Measurements from ENCODE around the gene ZNF839.

Gene ZNF839

DNA sequence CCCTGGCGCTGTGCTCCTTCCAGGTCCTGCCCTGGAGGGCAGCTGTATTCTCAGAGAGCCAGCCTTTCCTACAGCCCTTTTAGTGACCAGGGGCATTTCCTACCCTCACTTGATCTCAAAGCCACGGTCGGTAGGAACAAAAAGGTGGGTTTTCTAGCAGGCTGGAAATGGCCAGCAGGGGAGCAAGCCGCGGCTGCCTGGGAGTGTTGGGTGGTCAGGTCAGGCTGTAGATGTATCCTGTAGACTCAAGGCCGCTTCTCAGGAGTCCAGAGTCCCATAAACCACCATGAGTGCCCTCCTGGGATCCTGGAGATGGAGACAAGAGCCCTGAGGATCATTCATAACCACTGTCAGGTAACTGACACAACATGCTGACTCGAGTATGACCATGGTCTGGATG, 24.5 kb downstream of the ZNF839 start:
- TF ChIP-seq POLR2A (IDR thresholded peaks at IDR 0.05; ENCODE audit: extremely low read depth, insufficient read length) (no peak), MYC (IDR thresholded peaks at IDR 0.05; ENCODE audit: low read depth, low read length) (no peak)
- TF ChIP-seq, protein P1, sequence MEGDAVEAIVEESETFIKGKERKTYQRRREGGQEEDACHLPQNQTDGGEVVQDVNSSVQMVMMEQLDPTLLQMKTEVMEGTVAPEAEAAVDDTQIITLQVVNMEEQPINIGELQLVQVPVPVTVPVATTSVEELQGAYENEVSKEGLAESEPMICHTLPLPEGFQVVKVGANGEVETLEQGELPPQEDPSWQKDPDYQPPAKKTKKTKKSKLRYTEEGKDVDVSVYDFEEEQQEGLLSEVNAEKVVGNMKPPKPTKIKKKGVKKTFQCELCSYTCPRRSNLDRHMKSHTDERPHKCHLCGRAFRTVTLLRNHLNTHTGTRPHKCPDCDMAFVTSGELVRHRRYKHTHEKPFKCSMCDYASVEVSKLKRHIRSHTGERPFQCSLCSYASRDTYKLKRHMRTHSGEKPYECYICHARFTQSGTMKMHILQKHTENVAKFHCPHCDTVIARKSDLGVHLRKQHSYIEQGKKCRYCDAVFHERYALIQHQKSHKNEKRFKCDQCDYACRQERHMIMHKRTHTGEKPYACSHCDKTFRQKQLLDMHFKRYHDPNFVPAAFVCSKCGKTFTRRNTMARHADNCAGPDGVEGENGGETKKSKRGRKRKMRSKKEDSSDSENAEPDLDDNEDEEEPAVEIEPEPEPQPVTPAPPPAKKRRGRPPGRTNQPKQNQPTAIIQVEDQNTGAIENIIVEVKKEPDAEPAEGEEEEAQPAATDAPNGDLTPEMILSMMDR (IDR thresholded peaks at IDR 0.05; ENCODE audit: low read depth, low read length) = no peak
- TF ChIP-seq, protein P2, sequence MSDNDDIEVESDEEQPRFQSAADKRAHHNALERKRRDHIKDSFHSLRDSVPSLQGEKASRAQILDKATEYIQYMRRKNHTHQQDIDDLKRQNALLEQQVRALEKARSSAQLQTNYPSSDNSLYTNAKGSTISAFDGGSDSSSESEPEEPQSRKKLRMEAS (IDR thresholded peaks at IDR 0.05; ENCODE audit: low read depth, low read length) = no peak
- no peak for DNase-seq (ENCODE audit: low read depth)

DNA sequence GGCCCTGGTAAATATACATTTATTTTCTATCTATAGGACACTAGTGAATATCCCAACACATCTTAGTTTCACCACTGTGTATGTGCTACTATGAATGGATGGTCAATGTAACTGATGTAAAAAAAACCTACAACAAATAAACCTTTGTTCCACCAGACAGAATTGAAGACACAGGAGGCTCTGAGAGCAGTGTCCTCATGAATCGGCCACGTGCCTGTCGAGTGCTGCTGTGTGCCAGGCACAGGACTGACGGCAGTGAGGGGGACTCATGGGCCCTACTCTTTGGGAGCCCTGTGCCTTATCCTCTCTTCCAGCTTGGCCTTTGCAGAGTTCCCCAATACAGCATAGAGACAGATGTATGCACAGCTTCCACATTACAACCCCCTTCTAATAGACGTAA, 24.9 kb downstream of the ZNF839 start:
- H3K4me3 ChIP-seq (ENCODE audit: low read depth, low read length) = no peak overlapping the region
- TF ChIP-seq, protein P1 (IDR thresholded peaks at IDR 0.05; ENCODE audit: low read depth, low read length) = no peak
- TF ChIP-seq, protein P2 (IDR thresholded peaks at IDR 0.05; ENCODE audit: low read depth, low read length) = no peak
- no peak for TF ChIP-seq MYC (IDR thresholded peaks at IDR 0.05; ENCODE audit: low read depth, low read length)
- no peak for TF ChIP-seq POLR2A (IDR thresholded peaks at IDR 0.05; ENCODE audit: extremely low read depth, insufficient read length)
- no peak for DNase-seq (ENCODE audit: low read depth)

More for the DNA sequence above, 24.5 kb downstream of the ZNF839 start:
- H3K4me3 ChIP-seq (ENCODE audit: low read depth, low read length) = no peak overlapping the region

DNA sequence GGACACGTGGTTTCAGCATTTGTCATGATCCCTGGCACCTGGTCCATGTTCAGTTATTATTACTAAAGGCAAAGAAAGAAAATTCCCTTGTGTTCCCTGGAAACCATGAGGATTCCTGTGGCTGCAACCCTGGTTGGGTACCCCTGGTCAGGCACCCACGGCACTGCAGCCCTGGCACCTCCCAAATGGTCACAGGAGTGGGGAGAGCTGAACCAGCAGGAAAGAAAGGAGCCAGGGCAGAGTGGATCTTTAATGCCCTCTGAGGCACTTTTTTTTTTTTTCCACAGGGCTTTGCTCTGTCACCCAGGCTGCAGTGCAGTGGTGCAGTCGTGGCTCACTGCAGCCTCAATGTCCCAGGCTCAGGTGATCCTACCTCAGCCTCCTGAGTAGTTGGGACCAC, 25.7 kb downstream of the ZNF839 start:
- DNase-seq (ENCODE audit: low read depth) = no peak
- no peak overlapping the region for H3K4me3 ChIP-seq (ENCODE audit: low read depth, low read length)
- no peak for TF ChIP-seq POLR2A (IDR thresholded peaks at IDR 0.05; ENCODE audit: extremely low read depth, insufficient read length)
- no peak for TF ChIP-seq MYC (IDR thresholded peaks at IDR 0.05; ENCODE audit: low read depth, low read length)
- TF ChIP-seq, protein P1 (IDR thresholded peaks at IDR 0.05; ENCODE audit: low read depth, low read length) = no peak
- TF ChIP-seq, protein P2 (IDR thresholded peaks at IDR 0.05; ENCODE audit: low read depth, low read length) = no peak

DNA sequence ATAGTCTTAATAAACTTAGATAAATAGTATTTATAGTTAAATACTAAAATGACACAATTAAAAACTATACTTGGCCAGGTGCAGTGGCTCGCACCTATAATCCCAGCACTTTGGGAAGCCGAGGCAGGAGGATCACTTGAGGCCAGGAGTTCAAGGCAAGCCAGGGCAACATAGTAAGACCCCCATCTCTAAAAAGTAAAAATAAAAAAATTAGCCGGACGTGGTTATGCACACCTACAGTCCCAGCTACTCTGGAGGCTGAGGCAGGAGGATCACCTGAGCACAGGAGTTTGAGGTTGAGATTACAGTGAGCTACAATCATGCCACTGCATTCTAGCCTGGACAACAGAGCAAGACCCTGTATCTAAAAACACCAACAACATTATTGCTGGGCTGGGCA, 27.1 kb downstream of the ZNF839 start:
- no peak for DNase-seq (ENCODE audit: low read depth)
- H3K4me3 ChIP-seq (ENCODE audit: low read depth, low read length) = no peak overlapping the region
- TF ChIP-seq MYC (IDR thresholded peaks at IDR 0.05; ENCODE audit: low read depth, low read length) = no peak
- TF ChIP-seq, protein P1 (IDR thresholded peaks at IDR 0.05; ENCODE audit: low read depth, low read length) = no peak
- TF ChIP-seq, protein P2 (IDR thresholded peaks at IDR 0.05; ENCODE audit: low read depth, low read length) = no peak
- no peak for TF ChIP-seq POLR2A (IDR thresholded peaks at IDR 0.05; ENCODE audit: extremely low read depth, insufficient read length)

DNA sequence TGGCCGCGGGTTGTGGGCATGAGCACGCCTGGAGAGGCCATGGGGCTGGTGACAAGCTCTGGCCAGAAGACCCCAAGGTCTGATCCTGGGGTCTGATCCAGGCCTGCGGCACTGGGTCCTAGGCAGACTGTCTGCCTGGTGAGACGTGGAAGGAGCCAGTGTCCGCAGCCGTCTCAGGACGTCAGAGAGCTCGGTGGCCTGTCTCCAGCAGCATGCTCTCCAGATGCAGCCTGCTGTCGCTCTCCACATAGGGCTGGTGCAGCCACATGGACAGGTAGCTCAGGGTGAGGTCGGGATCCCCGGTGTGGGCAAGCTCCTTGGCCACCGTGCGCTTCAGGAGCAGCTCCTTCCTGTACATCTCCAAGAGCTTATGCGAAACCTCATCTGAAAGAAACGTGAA, 28.8 kb downstream of the ZNF839 start:
- DNase-seq (ENCODE audit: low read depth) = no peak
- H3K4me3 ChIP-seq (ENCODE audit: low read depth, low read length) = no peak overlapping the region
- TF ChIP-seq, protein P2 (IDR thresholded peaks at IDR 0.05; ENCODE audit: low read depth, low read length) = no peak
- TF ChIP-seq POLR2A (IDR thresholded peaks at IDR 0.05; ENCODE audit: extremely low read depth, insufficient read length) (no peak), MYC (IDR thresholded peaks at IDR 0.05; ENCODE audit: low read depth, low read length) (no peak)
- TF ChIP-seq, protein P1 (IDR thresholded peaks at IDR 0.05; ENCODE audit: low read depth, low read length) = no peak

All from NB4 (cell line).